ENCODE data around the gene TTC21B. TPM values are rescaled to one million over a fixed set of nuclear protein-coding genes. Genes with fewer than 3 reads are reported as not detected.

Gene TTC21B
- total RNA-seq, 1 donor: 22.4 TPM

- TF ChIP-seq, protein P1, sequence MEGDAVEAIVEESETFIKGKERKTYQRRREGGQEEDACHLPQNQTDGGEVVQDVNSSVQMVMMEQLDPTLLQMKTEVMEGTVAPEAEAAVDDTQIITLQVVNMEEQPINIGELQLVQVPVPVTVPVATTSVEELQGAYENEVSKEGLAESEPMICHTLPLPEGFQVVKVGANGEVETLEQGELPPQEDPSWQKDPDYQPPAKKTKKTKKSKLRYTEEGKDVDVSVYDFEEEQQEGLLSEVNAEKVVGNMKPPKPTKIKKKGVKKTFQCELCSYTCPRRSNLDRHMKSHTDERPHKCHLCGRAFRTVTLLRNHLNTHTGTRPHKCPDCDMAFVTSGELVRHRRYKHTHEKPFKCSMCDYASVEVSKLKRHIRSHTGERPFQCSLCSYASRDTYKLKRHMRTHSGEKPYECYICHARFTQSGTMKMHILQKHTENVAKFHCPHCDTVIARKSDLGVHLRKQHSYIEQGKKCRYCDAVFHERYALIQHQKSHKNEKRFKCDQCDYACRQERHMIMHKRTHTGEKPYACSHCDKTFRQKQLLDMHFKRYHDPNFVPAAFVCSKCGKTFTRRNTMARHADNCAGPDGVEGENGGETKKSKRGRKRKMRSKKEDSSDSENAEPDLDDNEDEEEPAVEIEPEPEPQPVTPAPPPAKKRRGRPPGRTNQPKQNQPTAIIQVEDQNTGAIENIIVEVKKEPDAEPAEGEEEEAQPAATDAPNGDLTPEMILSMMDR (IDR thresholded peaks at IDR 0.05; ENCODE audit: insufficient read depth, low read length): no peak
- no peak for DNase-seq (ENCODE audit: low read depth)
- no peak overlapping the region for H3K4me3 ChIP-seq (ENCODE audit: low read depth, low read length)
Measured at GRCh38 chr2:165847001-165847400, 106.6 kb downstream of the TTC21B start.

GRCh38 chr2:165846056-165846455, 107.5 kb downstream of the TTC21B start:
- H3K4me3 ChIP-seq (ENCODE audit: low read depth, low read length): no peak overlapping the region
- no peak for DNase-seq (ENCODE audit: low read depth)
- TF ChIP-seq, protein P1 (IDR thresholded peaks at IDR 0.05; ENCODE audit: insufficient read depth, low read length): no peak

DNA sequence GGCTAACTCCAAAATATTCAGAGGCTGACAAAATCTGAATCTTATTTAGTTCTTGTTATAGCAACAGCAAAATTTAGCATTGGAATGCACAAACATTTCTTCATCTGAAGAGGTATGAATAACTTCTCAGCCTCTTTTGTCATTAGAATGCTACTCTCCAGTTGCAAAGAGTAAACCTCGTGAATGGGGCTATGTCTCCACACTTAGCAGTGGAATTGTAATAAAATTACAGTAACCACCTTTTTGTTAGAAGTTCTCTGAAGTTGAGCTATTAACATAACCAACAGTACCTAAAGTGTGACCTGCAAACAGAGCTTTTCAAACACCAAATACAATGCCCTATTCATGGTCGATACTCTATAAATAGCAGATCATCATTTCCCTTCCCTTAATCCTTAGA, 109.4 kb downstream of the TTC21B start:
- no peak for DNase-seq (ENCODE audit: low read depth)
- TF ChIP-seq, protein P1 (IDR thresholded peaks at IDR 0.05; ENCODE audit: insufficient read depth, low read length): no peak

GRCh38 chr2:165843351-165843750, 110.2 kb downstream of the TTC21B start:
- TF ChIP-seq, protein P1 (IDR thresholded peaks at IDR 0.05; ENCODE audit: insufficient read depth, low read length): no peak
- H3K4me3 ChIP-seq (ENCODE audit: low read depth, low read length): no peak overlapping the region
- DNase-seq (ENCODE audit: low read depth): no peak

More for the DNA sequence above, 109.4 kb downstream of the TTC21B start:
- no peak overlapping the region for H3K4me3 ChIP-seq (ENCODE audit: low read depth, low read length)

DNA sequence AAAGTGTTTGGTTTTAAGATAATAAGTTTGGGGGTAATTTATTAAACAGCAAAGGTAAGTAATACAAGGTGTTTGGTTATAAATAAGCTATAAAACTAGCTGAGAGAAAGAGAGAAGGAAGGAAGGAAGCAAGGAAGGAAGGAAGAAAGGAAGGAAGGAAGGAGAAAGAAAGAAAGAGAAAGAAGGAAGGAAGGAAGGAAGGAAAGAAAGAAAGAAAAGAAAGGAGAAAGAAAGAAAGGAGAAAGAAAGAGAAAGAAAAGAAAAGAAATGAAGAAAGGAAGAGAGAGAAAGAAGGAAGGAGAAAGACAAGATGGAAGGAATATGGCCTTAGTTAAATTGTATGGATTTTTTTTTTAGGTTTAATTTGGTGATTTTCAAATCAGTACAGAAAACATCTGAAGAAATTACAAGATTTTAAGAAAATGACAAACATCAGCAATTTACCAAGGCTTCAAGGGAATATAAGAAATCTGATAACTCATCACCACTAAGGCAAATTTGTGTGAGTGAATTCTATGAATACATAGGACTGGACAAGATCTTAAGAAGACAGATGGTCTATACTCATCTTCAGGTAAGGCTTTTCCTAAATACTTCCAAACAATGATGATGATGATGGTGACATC, 113.1 kb downstream of the TTC21B start:
- TF ChIP-seq, protein P1 (IDR thresholded peaks at IDR 0.05; ENCODE audit: insufficient read depth, low read length): no peak
- no peak for DNase-seq (ENCODE audit: low read depth)
- H3K4me3 ChIP-seq (ENCODE audit: low read depth, low read length): no peak overlapping the region

- TF ChIP-seq, protein P1 (IDR thresholded peaks at IDR 0.05; ENCODE audit: insufficient read depth, low read length): no peak
- H3K4me3 ChIP-seq (ENCODE audit: low read depth, low read length): no peak overlapping the region
- DNase-seq (ENCODE audit: low read depth): no peak
Measured at GRCh38 chr2:165839610-165840009, 114.0 kb downstream of the TTC21B start.

DNA sequence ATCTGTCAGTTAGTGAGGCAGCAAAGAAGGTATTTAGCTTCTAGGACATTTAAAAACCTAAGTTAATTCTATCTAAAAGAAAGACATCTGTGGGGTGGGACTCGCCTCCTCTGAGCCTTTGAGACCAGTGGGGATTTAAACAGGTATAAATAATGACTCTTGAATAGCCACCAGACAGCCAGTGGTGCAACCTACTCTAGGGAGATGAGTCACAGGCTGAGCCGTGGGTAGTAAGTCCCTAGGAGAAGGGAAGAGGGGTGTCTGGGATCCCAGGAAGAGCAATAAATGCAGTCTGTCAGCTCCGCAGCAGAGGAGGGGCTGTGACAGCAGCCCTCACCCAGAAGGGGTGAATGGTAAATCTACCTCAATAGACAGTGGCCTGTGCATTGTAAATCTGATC, 116.5 kb downstream of the TTC21B start:
- H3K4me3 ChIP-seq (ENCODE audit: low read depth, low read length): no peak overlapping the region
- TF ChIP-seq, protein P1 (IDR thresholded peaks at IDR 0.05; ENCODE audit: insufficient read depth, low read length): no peak

More for the DNA sequence above, 116.5 kb downstream of the TTC21B start:
- peak; percentile 23 for DNase-seq (ENCODE audit: low read depth)
